Stimulated activated naive B cell treated with anti-CD40 and anti-IgM and Interleukin-4, amounts not matched to agents 10 μg/mL and 1 μg/mL and 100 μg/mL, for 72 hours (primary cell): ENCODE measurements around the gene SVBP.

Experiments used
- ATAC-seq, 2 donors: fragments of 150-1000 bp; cut with Tn5 transposase; replicated peaks; 2 replicates each; pipeline ENCODE4 v1.10.0; 2021; ENCODE audit warnings: moderate library complexity in 1 of 2
- DNase-seq: peaks from one replicate; pipeline ENCODE4 v3.0.0; 2021
- H3K27ac Mint-ChIP-seq: one replicate; pipeline ENCODE4 v1.8.0; 2022; ENCODE audit warnings: mild to moderate bottlenecking, mixed read lengths
- H3K27me3 Mint-ChIP-seq, 2 donors: one replicate each; pipeline ENCODE4 v1.8.0; 2022; ENCODE audit warnings: mixed read lengths in 2 of 2
- H3K36me3 Mint-ChIP-seq, 2 donors: one replicate each; pipeline ENCODE4 v1.8.0; 2022; ENCODE audit warnings: mixed read lengths in 2 of 2, mild to moderate bottlenecking in 1 of 2
- H3K4me1 Mint-ChIP-seq, 2 donors: one replicate each; pipeline ENCODE4 v1.8.0; 2022; ENCODE audit warnings: mixed read lengths in 2 of 2, mild to moderate bottlenecking in 1 of 2
- H3K4me3 Mint-ChIP-seq, 2 donors: one replicate each; pipeline ENCODE4 v1.8.0; 2022; ENCODE audit warnings: mild to moderate bottlenecking in 2 of 2, mixed read lengths in 2 of 2, moderate library complexity in 1 of 2
- H3K9me3 Mint-ChIP-seq, 2 donors: one replicate each; pipeline ENCODE4 v1.8.0; 2022; ENCODE audit warnings: mixed read lengths in 2 of 2, mild to moderate bottlenecking in 1 of 2

The SVBP gene

GRCh38 chr1:42806171-42806570 lies 11.0 kb downstream of the SVBP start:
- Mint-ChIP-seq H3K36me3 (peaks cover 8 to 33% of the 10 kb centered on the region in 2 donors), H3K27me3 (no peaks in the 10 kb centered on the region), H3K9me3 (peaks cover 0 to 1% of the 10 kb centered on the region in 2 donors), H3K27ac (no peak overlapping the region), H3K4me1 (peaks cover 0 to 2% of the 10 kb centered on the region in 2 donors), H3K4me3 (no peak overlapping the region)
- DNase-seq (no peak), ATAC-seq (no peak)

GRCh38 chr1:42801832-42802473 lies 15.2 kb downstream of the SVBP start:
- ATAC-seq = no peak
- Mint-ChIP-seq H3K4me3 (no peak overlapping the region), H3K27me3 (no peaks in the 10 kb centered on the region), H3K4me1 (no peaks in the 10 kb centered on the region), H3K36me3 (peaks cover 8 to 21% of the 10 kb centered on the region in 2 donors), H3K9me3 (peaks cover 0 to 1% of the 10 kb centered on the region in 2 donors), H3K27ac (no peak overlapping the region)
- no peak for DNase-seq

DNA sequence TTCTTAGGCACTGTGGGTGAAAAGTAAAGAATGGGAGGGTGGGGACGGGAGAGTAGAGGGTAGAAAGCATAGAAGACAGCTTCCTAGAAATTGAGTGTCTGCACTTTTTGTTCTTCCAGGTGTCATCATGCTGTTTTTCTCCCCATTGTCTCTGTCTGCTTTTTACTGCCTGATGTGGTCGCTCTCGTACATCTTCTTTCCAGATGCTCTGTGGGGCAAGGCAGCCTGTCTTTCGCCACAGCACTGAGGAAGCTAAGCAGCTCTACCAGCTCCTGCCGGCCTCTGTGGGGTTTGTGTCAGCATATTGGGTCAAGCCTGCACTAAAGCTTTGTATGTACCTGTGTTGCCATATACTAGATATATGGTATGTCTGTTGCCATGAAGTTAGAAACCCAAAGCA lies 19.2 kb downstream of the SVBP start:
- Mint-ChIP-seq H3K27ac (no peak overlapping the region), H3K4me3 (no peak overlapping the region), H3K27me3 (no peaks in the 10 kb centered on the region), H3K4me1 (no peaks in the 10 kb centered on the region), H3K36me3 (no peaks in the 10 kb centered on the region), H3K9me3 (no peaks in the 10 kb centered on the region)
- no peak for DNase-seq
- ATAC-seq = no peak

DNA sequence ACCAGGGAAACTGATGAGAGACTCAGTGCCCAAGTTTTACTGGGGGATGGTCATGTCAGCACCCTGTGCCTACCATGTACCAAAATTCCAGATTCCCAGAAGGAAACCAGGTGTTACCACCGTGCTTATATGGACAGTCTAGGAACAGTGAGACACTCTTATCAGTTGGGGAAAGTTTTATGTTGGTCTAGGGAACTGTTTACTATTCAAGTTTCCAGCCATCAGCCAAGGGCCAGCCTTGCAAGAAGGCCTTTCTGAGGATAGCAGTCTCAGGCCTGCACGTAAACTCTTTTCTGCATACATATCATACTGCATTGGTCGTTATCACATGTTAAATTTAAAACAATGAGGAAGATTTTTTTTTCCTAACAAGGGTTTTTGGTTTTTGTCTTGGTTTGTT lies 19.8 kb downstream of the SVBP start:
- H3K36me3 Mint-ChIP-seq = no peaks in the 10 kb centered on the region
- H3K9me3 Mint-ChIP-seq = no peaks in the 10 kb centered on the region
- H3K4me1 Mint-ChIP-seq = no peaks in the 10 kb centered on the region
- DNase-seq = no peak
- H3K4me3 Mint-ChIP-seq = no peak overlapping the region
- H3K27me3 Mint-ChIP-seq = no peaks in the 10 kb centered on the region
- ATAC-seq = no peak
- no peak overlapping the region for H3K27ac Mint-ChIP-seq

DNA sequence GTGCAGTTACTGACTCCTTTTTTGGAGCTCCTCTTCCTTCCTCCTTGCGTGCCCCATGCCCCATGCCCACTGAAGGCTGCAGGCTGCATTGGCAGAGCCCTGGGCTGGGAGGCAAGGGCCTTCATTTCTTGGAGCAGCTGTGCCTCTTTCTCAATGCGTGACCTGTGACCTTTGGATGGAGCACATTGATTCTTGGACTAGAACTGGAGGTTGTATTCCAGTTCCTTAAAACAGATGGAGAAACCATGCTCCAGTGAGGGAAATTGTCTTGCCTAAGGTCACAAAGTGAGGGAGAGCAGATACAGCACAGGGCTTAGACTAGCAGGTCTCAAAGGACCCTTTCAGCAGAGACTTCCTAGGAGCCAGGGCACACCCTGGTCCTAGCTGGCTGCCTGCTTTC lies 23.4 kb downstream of the SVBP start:
- no peaks in the 10 kb centered on the region for H3K9me3 Mint-ChIP-seq
- ATAC-seq = no peak

DNA sequence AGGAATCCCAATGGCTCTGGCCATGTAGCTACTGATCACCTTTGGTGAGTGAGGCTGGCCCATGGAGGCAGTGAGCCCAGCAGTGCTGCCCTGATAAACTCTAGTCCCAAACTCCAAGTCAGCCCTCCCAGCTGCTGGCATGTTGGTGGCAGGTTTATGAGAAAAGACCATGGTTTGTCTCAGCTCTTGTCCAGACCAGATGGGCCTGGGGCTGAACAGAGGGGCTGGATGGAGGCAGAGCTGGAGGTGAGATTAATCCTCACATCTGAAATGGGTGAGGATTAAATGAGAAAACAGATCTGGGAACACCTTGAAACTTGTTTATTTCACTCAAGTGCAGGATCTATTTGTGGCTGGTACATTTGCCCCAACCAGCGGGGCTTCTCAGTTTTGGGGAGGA lies 29.2 kb downstream of the SVBP start:
- H3K4me3 Mint-ChIP-seq = no peak overlapping the region
- DNase-seq = no peak
- H3K27ac Mint-ChIP-seq = no peak overlapping the region
- peaks cover 18 to 23% of the 10 kb centered on the region in 2 donors for H3K4me1 Mint-ChIP-seq
- H3K36me3 Mint-ChIP-seq = peaks cover 6 to 27% of the 10 kb centered on the region in 2 donors
- no peak for ATAC-seq
- no peaks in the 10 kb centered on the region for H3K9me3 Mint-ChIP-seq
- peaks cover 11 to 14% of the 10 kb centered on the region in 2 donors for H3K27me3 Mint-ChIP-seq

More for the DNA sequence above, 23.4 kb downstream of the SVBP start:
- Mint-ChIP-seq H3K4me3 (no peak overlapping the region), H3K27ac (no peak overlapping the region), H3K4me1 (no peaks in the 10 kb centered on the region), H3K36me3 (no peaks in the 10 kb centered on the region), H3K27me3 (no peaks in the 10 kb centered on the region)
- no peak for DNase-seq

DNA sequence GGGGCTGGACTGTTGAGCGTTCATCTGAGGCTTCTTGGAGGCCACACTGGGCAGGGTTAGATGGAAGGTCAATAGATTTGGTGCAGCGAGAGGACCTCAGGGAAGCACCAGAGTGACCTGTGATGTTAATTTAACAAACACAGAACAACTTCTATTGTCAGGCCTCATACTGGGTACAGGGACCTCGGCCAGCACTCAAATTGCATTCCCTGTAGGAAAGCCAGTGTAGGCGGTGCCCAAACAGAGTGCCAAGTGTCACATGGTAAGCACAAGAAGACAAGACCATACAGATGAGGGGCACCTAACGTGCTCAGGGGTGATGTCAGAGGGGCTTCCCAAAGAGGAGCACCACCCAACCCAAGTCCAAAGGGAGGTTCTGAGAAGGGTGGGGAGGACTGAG lies 31.1 kb downstream of the SVBP start:
- peaks cover 11 to 14% of the 10 kb centered on the region in 2 donors for H3K27me3 Mint-ChIP-seq

DNA sequence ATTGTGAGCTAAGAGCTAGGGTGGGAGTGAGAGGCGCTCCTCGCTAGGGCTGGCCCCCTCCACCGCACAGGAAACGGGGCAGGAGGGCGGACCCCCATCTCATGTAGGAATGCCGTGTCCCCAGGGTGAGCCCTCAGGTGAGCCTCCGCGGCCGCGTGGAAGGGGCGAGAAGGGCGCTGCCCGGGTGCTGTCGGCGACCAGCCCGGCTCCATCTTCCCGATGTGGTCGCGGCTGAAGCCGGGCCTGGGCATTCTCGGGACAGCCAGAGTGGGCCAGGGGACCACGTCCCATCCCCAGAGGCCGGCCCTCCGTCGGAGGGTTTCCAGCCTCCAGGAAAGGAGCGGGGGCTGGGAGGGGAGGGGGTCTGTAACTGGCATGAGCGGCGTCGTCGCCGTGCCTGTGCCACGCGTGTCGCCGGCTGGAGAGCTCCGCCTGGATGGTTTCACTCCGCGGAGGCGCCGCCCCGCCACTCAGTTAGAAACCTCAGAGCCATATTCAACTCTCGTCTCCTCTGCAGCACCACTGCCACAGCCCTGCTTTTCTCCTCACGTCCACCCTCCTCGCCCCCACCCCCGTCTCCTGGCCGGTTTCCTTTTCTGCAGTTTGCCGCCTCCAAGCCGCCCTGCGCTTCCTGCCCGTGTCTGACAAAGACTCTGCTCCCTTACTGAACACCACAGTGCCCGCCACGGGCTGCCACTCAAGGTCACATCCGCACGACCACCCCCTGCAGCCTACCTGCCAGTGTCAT lies 32.1 kb downstream of the SVBP start, which contains the start of gene TMEM269:
Gene TMEM269 (plus strand): TSS at position 46 of the 748 bp plus-strand sequence. CDS start 4,903 bp downstream, outside the sequence.
- H3K36me3 Mint-ChIP-seq = peaks cover 19 to 43% of the 10 kb centered on the region in 2 donors
- H3K9me3 Mint-ChIP-seq = no peaks in the 10 kb centered on the region
- peak within 1 kb of the TSS; percentile 51 for H3K27ac Mint-ChIP-seq
- peaks cover 11 to 14% of the 10 kb centered on the region in 2 donors for H3K27me3 Mint-ChIP-seq
- peaks cover 23 to 30% of the 10 kb centered on the region in 2 donors for H3K4me1 Mint-ChIP-seq
- ATAC-seq (peak; percentile 73 to 82), DNase-seq (no peak)
- peak within 1 kb of the TSS; percentile 73 to 79 for H3K4me3 Mint-ChIP-seq

More for the DNA sequence above, 31.1 kb downstream of the SVBP start:
- Mint-ChIP-seq H3K9me3 (no peaks in the 10 kb centered on the region), H3K36me3 (peaks cover 11 to 34% of the 10 kb centered on the region in 2 donors), H3K27ac (no peak overlapping the region), H3K4me1 (peaks cover 18 to 23% of the 10 kb centered on the region in 2 donors), H3K4me3 (peak overlapping the region; percentile 73 to 79)
- no peak for ATAC-seq
- DNase-seq = no peak

DNA sequence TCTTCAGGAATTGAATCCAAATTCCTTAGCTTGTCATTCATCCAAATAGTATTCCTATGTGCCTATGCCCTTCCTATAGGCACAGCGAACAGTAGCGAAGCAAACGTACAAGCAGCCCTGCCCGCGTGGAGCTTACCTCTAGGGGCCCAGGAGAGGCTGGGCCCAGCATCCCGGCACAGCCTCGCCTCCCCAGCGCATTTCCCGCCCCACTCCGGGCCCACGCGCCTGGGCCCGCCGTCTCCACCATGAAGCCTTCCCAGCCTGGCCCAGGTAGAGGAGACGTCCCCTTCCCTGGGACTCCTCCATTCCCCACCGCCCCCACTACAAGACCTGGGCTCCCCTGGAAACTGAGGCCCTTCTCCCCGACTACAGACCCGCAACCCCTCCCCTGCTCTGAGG lies 32.7 kb downstream of the SVBP start:
- H3K4me1 Mint-ChIP-seq = peaks cover 25 to 36% of the 10 kb centered on the region in 2 donors
- peaks cover 11 to 14% of the 10 kb centered on the region in 2 donors for H3K27me3 Mint-ChIP-seq
- H3K36me3 Mint-ChIP-seq = peaks cover 22 to 49% of the 10 kb centered on the region in 2 donors
- ATAC-seq (no peak), DNase-seq (no peak)
- H3K9me3 Mint-ChIP-seq = no peaks in the 10 kb centered on the region
- peak overlapping the region in 1 of 2 donors; percentile 25 for H3K4me3 Mint-ChIP-seq
- no peak overlapping the region for H3K27ac Mint-ChIP-seq

DNA sequence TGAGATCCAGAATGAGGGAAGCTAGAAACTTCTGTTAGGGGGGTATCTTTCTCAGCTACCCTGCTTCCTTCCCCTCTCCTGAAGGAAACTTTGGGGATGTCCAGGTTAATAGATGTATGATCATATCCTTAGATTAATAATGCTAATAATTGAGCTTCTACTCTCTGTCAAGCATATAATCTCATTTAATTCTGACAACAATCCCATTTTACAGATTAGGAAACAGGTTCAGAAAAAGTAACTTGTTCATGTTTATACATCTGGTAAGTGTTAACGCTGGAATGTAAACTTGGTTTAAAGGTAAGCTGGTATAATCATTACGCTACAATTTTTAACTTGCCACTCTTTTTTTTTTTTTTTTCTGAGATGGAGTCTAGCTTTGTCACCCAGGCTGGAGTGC lies 34.1 kb downstream of the SVBP start:
- no peak overlapping the region for H3K4me3 Mint-ChIP-seq
- H3K27ac Mint-ChIP-seq = no peak overlapping the region
- peaks cover 33 to 57% of the 10 kb centered on the region in 2 donors for H3K36me3 Mint-ChIP-seq
- no peaks in the 10 kb centered on the region for H3K9me3 Mint-ChIP-seq
- DNase-seq (no peak), ATAC-seq (no peak)
- peaks cover 26 to 50% of the 10 kb centered on the region in 2 donors for H3K4me1 Mint-ChIP-seq
- peaks cover 11 to 14% of the 10 kb centered on the region in 2 donors for H3K27me3 Mint-ChIP-seq

- Mint-ChIP-seq H3K4me1 (peaks cover 18 to 42% of the 10 kb centered on the region in 2 donors), H3K27me3 (peaks cover 0 to 2% of the 10 kb centered on the region in 2 donors), H3K27ac (no peak overlapping the region), H3K9me3 (no peaks in the 10 kb centered on the region), H3K4me3 (no peak overlapping the region), H3K36me3 (peaks cover 48 to 73% of the 10 kb centered on the region in 2 donors)
- no peak for ATAC-seq
- no peak for DNase-seq
These were observed 37.0 kb downstream of the SVBP start for GRCh38 chr1:42780176-42780575.

DNA sequence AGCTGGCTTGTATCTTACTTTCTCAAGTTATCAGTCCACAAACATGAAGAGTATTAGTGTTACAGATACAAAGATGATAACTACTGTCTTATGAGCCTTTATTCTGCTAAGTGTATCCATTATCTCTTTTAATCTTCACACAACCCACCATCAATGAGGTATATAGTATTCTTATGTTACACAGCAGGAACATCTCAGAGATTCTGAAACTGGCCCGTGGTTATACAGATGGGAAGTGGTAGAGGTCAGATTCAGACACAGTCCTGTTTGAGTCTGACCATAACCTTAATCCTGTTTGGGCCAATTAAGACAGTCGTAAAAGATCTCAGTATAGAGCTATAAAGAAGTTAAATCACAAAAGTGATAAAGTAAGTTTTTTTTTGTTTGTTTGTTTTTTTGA lies 37.5 kb downstream of the SVBP start:
- Mint-ChIP-seq H3K4me1 (peaks cover 15 to 37% of the 10 kb centered on the region in 2 donors), H3K9me3 (no peaks in the 10 kb centered on the region), H3K4me3 (no peak overlapping the region), H3K27ac (no peak overlapping the region), H3K36me3 (peaks cover 52 to 75% of the 10 kb centered on the region in 2 donors), H3K27me3 (no peaks in the 10 kb centered on the region)
- ATAC-seq (peak; percentile 79 to 82), DNase-seq (no peak)

GRCh38 chr1:42777852-42778251 lies 39.3 kb downstream of the SVBP start:
- Mint-ChIP-seq H3K9me3 (no peaks in the 10 kb centered on the region), H3K36me3 (peaks cover 57 to 68% of the 10 kb centered on the region in 2 donors), H3K4me1 (peaks cover 12 to 35% of the 10 kb centered on the region in 2 donors), H3K27ac (no peak overlapping the region), H3K4me3 (no peak overlapping the region), H3K27me3 (no peaks in the 10 kb centered on the region)
- ATAC-seq (peak in 1 of 2 donors; percentile 38), DNase-seq (no peak)

- no peaks in the 10 kb centered on the region for H3K9me3 Mint-ChIP-seq
- peaks cover 14 to 42% of the 10 kb centered on the region in 2 donors for H3K4me1 Mint-ChIP-seq
- peaks cover 57 to 65% of the 10 kb centered on the region in 2 donors for H3K36me3 Mint-ChIP-seq
- no peaks in the 10 kb centered on the region for H3K27me3 Mint-ChIP-seq
- no peak for DNase-seq
- H3K4me3 Mint-ChIP-seq = no peak overlapping the region
- ATAC-seq = no peak
- no peak overlapping the region for H3K27ac Mint-ChIP-seq
These were observed 40.7 kb downstream of the SVBP start for GRCh38 chr1:42776502-42776901.
